CD4-positive, alpha-beta T cell treated with Interleukin-12 subunit alpha and Interleukin-12 subunit beta, for 1 hour (primary cell): Measurements from ENCODE around the gene CCDC141.

ENCODE experiments used
- DNase-seq: peaks from one replicate; pipeline ENCODE4 v3.0.0-alpha.2; 2020

Gene CCDC141

DNA sequence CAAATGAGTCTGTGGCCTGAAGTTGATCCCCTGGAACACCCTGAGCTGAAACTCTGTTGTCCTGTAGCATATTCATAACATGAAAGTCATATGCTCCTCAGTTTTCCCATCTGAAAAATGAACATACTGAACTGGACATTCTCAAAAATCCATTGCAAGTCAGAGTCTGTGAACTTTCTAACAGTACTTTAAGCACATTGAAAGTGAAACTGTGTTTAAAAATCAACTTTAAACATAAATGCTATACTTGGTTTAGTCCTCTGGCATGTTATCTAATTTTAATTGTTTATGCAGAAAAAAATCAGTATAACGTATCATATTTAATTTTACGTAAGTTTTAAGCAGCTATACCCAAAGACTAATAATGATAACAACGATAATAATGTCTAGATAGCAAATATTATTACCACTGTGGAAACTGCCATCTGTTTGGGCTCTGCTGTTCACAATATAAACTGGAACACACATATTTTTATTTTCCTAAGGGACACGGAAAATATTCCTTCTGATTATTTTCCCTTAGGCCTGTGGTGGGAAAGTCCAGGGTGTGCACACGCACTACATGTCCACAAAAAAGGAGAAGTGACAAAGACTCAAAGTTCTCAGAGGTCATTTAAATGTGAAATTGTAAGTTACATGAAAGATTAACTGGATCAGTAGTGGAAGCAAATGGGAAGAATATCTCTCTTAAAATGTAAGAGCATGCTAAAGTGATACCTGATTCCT, 186.6 kb downstream of the CCDC141 start:
- DNase-seq: no peak

DNA sequence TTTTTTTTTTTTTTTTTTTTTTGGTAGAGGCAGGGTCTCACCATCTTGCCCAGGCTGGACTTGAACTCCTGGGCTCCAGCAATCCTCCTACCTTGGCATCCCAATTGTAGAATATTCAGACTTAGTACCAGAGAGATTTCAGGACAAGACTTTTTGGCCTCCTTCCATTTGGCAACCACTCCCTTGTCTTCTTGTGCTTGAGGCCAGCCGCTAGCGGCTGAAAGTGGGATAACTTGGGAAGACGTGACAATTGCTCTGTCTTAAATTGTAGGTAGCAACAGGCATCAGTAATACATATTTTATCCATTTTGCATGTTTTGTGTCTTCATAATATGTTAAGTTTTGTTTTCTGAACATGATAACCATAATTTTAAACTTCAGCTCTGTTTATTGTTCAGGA, 189.4 kb downstream of the CCDC141 start:
- DNase-seq: no peak

DNA sequence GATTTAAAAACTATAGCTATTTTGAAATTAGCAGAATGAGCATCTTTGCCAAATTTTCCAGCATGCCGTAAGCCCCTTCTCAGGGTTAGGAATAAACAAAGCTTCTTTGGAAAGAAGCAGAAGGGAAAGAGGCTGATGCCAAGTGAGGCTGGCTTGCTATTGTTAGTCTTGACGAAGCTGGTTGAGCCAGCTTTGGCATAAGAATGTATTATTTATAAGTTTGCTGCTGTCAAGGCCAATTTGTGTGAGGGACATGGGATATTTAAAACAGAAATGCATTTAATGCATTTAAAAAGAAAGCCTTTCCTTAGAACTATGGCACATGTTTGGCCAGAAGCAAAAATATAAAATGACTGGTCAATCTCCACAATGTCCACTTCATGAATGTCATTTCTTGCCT, 190.2 kb downstream of the CCDC141 start:
- DNase-seq: no peak

DNA sequence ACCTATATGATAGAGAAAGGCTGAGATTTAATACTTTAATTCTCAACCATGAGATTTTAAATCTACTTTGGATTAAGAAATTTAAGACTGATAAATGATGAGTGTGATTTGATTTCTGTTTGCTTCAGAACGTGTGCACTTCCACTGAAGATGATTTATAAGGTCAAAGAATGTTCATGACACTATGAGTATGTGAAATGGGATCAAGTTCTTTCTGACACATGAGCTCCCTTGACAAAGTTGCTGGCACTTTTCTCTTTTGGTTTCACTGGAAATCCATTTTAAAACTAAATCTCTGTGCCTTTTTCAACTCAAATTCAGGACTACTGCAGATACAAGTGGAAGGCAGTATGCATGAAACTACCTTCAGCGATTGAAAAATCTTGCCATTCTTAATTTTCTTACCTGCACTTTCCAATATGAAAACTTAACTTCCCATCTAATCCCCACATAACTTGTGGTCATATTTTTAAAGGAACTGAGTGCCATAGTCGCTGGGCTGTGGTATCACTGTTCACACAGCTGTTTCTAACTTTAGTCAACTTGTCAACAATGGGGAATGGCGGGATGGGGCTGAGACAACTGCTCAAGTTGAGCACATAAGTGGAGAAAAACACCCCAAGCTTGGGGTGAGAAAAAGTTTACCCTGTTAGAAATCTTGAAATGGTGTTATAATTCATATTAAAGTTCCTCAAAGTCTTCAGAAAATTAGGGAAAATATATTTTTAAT, 190.9 kb downstream of the CCDC141 start:
- DNase-seq: no peak

DNA sequence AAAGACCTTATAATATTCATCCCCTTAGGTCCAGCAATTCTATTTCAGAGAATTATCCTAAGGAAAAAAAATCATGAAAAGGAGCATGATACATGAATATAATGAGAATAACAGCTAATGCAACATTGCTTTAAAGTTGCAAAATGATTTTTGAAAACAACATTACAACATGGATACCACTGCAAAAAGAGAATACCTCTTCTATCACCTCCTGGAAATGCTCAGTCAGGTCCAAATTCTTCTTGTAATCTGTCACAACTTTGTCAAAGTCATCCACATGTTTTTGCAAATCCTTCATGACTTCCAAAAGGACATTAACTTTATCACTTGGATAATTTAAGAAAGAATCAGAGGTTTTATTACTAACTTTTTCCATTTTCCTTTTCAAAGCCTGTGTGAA, 194.8 kb downstream of the CCDC141 start:
- no peak for DNase-seq

DNA sequence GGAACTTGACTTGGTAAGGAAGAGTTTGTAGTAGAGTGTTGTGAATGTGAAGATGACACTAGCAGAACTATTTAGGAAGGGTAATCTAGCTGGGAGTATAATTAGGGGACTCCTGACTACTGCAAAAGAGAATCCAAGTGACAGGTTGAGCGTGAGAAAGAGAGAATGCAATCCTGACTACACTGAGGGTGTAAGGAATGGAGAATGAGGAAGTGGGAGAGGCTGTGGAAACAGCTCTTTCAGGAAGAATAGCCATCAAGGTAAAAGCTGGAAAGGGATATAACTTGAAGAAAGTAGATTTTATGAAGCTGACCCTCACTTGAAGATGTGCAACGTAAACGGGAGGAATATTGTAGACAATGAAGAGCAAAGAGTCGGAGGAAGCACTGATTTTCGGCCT, 201.6 kb downstream of the CCDC141 start:
- DNase-seq: no peak

DNA sequence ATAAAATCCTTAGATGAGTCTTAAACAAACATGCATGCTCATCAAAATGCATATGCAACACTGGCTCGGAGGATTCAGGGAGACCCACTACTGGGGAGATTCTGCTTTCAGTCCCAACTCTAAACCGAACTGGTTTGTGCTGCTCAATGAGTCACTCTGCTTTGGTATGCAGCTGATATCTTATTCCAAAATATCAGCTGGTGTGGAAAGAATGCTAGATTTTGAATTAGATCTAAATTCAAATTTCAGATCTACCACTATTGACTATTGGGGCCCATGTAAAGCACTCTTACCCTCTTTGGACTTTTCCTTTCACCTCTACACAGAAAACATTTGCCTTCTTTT, 203.5 kb downstream of the CCDC141 start:
- no peak for DNase-seq

DNA sequence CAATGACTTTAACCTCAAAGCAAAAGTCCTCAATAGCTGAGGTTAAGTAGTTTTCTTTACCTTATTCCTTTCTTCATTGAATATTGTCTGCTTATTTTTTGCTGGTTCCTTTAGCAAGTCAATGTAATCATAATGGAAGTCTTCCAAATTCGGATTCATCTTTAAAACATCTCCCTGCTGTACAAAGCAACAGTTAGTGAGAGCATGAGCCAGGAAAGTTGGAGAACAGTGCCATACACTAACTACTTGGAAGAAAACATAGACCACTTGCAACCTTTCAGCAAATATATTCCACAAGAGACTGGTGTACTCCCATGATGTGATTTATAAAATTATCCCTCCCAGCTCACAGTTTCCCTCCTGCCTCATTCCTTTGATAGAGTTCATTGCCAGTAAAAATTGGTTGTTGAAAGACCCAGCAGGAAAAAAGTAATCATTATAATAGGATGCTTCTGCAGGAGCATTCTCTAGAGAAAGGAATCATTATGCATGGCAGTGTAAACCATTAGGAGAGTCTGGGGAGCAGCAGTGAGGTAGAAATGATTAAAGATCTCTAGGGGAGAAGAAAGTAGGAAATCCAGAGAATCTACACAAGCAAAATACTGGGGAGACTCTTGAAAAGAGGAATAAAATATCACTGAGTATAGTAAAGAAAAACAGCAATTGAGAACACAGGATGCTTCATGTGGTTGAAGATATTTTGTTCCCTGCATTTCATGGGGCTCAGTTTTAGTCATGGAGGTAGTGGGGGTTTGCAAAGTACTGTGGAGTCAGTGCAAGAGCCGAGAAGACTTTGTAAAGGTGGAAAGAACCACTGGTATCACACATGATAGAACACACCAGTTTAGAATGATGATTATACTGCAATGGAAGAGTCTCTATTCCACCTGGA, 204.1 kb downstream of the CCDC141 start:
- DNase-seq: no peak

DNA sequence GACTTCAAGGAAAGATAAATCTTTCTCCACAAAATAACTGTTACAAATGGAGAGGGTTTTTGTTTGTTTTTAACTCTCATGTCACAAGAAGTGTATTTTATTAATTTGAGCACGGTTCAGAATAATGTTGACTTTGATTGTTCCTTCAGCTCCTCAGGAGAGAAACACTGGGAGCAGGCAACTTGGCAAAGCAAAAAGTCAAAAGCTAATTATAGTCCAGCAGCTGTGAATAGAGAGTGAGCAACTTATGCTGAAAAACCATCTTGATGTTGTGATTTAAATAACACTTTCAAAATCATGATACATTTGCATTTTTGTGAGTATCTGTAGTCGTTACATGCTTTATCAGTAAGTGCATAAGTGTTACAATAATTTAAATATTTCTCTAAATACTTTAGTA, 205.2 kb downstream of the CCDC141 start:
- DNase-seq: no peak

DNA sequence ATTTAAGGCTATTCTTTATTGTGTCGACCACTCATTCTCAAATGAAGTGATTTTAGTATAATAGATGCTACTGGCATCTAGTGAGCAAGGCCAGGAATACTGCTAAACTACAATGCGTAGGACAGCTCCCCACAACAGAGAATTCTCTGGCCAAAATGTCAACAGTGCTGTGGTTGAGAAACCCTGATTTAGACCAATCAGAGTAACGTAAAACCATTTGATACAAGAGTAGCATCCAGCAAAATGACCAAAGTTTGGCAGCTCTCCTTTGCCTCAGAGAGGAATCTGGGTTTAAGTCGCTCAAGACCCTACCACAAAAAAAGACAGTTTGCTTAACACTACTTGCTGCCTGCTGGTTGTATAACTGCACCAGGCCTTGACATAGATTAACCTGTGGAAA, 205.7 kb downstream of the CCDC141 start:
- DNase-seq: no peak

DNA sequence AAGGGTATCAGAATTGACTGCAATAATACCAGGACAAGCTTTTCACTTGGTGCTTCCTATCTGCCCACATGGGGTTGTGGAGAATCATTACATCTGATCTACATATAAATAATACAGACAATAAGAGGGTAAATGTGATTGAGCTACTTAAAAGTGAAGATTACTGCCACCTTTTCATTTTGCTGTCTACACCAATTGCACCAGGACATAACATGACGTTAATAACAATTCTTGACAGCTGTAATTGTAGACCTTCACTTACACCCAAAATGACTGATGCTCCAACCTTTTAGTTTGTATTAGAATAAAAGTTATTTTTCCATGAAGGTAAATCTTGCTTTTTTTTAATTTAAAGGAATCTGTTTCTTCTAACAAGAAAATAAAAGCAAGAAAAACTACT, 206.2 kb downstream of the CCDC141 start:
- DNase-seq: no peak

DNA sequence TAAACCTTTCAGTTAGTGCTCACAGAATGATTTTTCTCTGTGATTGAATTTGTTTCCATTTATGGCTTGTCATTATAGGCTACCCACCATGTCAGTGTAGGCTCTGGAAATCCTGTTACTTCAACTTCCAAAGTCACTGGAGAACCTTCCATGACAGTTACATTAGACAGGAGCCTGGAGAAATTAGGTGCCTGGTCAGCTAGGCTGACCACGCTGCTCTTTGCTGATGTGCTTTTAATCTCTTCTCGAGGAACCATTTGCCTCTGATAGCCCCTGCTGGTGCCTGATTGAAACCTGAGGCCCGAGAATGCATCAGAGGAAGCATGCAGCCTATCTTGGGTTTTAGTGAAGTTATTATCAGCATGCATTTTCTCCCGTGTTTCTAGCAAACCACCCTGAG, 213.1 kb downstream of the CCDC141 start:
- no peak for DNase-seq

DNA sequence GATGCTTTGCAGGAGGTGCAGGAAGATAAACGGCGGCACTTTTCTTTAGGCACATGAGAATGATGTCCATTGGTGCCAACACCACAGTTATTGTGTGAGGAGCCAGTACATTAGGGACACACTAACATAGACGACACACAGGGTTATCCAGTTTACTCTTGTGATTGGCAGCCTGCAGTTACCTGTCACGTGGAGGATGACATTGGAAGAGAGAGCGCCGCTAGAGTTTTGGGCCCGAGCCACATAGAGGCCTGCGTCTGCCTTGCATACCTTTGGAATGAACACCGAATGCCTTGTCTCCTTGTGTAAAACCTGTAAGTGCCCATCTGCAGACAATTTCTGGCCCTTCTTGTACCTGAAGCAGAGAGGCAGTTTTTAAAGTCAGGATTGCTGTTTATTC, 215.9 kb downstream of the CCDC141 start:
- DNase-seq: no peak

DNA sequence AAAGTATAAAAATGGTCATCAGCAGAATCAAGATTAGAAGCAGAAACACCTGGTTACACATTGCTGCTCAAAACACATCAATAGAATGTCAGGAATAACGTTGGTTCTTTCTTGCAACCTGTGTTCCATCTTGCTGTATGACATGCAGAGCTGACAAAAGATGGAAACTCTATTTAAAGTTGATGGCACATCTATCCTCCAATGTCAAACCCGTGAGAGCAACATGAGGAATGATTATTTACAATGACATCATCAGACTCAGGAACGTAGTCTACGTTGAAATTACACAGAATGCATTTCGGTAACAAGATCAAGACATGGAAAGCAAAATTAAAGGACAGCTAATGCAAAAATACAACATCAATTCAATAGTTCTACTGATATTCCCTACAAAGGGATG, 216.6 kb downstream of the CCDC141 start:
- DNase-seq: no peak

DNA sequence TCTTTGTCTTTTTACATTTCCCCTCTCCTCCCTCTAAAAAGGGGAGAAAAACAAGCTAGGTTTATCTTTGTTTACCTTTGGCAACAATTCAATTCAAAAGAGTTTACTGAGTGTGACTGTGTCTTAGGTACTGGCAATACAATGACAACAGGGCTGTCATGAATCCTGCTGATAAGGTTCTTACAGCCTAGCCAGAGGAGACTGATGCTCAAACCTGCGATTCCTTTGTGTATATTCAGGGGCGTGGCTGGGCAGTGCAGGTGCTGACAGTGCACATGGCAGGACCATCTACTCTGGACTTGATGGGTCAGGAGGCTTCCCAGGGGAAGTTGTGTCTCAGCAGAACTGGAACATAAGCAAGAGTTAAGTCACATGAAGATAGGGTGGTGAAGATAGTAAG, 219.5 kb downstream of the CCDC141 start:
- DNase-seq: no peak

DNA sequence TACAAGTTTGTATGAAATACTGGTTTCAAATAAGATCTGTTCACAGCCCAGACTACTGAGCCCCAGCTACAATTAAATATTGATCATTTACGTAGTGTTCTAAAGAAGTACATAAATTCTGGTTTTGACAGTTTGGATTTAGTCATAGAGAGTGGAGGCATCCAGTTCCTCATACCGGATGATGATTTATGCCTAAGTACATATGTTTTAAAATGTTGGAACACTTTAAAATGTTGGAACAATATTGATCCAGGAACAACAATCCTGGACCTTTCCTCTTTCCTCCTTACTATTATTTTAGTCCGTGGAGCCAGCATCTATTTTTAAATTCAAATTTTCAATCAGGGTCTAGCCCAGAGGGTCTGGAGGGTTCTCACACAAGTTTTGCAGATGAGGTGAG, 220.0 kb downstream of the CCDC141 start:
- DNase-seq: no peak

DNA sequence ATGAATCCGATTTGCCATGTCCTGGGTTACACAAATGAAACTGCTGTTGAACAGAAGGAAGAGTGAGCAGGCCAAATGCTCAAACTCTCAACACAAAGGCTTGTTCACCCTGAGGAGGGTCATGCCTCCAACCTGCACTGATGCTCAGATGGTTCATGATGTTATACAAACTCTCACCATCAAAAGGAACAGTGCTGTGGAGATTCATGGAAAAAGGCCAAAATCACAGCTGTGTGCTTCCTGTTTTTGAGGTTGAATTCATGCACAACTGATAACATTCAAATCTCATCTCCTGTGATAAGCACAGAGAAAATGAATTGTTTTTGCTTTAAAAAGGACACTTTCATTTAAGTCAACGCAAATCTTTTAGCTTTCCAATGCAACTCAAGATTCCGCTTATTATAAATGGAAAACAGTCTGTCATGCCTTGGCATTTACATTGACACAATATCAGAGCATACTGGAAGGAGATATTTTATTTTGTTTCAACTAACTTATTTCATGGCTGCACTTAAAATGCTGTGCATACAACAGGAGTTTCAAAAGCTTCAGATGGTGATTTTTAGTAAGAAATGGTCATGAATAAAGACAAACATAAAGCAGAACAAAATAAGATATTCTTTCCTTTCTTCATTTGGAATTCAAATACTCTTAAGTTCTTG, 220.5 kb downstream of the CCDC141 start:
- DNase-seq: no peak

DNA sequence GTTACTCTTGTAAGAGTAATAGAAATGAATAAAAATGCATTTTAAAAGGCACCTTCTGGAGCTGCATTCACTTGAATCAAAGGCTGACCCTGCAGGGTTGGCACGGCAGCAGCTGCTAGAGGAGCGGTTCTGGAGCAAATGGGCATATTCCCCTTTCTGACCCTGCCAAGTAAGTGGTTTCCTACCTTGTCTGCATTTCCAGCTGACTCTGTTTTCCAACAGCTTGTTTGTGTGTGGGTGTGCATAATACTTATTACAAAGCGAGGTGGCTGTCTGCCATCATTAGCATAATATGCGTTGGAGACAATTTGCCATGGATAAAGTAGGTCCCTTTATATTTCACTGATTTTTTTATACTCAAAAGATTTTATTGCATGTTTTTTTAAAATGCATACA, 221.5 kb downstream of the CCDC141 start:
- DNase-seq: no peak

DNA sequence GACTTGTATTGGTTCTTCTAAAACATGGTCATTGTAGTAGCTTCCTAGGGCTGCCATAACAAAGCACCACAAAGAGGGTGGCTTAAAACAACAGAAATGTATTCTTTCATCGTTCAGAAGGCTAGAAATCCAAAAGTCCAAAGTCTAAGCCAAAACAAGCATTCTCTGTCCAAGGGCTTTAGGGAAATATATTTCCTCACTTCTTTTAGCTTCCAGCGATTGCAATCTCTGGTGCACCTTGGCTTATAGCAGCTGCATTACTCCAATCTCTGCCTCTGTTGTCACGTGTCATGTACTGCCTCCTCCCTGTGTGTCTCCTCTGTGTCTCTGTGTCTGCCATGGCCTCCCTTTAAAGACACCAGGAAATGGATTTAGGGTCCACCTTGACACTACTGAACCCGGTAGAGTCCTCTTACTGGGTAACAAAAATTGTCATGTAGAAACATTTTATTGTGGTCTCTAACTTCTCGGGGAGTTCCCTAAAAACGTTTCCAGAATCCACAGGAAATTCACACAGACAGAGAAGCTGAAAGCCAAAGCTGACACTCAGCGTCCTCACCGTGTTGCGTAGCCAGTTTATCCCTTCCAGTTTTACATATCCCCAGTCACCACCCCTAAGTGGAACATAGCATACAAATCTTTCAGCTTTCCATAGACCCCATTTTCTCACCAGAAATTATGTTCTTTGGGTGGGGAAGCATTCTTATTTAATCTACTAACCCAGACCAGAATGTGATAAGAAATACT, 222.0 kb downstream of the CCDC141 start:
- DNase-seq: no peak

DNA sequence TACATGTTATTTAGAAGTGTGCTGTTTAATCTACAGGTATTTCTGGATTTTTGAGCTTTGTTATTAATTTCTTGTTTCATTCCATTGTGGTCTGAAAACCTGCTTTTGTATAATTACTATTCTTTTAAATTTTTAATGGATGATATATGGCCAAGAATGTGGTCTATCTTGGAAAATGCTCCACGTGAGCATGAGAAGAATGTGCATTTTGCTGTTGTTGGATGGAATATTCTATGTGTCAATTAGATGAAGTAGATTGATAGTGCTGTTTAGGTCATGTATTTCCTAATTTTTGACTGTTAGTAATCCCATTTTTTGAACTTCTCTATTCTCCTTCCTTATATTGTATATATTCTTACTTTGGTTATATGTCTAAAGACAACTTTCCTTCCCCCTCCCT, 222.8 kb downstream of the CCDC141 start:
- DNase-seq: no peak

DNA sequence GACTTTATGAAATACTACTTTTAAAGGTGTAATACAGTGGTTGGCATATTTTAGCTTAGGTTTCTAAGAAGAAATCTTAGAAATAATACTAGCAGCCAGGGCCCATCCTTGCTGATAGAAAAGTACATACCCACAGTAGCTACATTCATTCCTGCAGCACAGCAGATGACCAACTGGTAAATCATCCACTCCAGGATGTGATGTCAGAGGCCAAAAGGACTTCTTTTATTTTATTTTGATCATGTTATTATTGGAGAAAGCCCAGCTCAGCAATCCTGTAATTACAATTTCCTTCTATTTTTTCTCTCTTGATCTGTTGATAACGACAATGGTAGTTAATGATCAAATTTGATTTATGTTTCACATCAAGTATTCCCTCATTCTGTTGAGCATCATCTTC, 224.8 kb downstream of the CCDC141 start:
- DNase-seq: no peak

DNA sequence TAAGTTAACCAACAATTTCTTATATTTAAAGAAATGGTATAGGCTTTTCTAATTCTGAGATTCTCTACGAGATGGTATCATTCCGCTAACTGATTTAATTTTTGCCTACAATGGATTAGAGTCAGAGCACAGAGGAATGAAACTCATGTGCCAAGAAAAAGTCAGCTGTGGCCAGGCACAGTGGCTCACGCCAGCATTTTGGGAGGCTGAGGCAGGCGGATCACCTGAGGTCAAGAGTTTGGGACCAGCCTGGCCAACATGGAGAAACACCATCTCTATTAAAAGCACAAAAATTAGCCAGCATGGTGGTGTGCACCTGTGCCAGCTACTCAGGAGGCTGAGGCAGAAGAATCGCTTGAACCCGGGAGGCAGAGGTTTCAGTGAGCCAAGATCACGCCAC, 225.8 kb downstream of the CCDC141 start:
- no peak for DNase-seq

DNA sequence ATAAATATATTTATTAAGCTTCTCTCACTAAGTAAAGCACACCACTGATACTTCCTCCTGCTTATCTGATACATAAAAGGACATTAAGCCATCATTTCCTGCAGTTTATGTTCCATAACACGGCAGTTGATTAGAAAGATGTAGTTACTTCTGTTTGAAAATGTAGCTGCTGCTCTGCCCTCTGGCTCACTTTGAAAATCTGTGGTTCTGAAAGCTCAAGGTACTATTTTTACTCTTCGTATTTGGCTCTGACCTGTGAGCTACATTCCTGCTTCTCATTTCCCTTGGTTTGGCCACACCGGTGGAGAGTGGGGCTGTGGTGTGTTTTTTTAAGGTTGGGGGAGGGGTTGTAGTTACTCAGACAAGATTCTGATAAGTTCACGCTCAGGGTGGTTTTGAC, 229.9 kb downstream of the CCDC141 start:
- peak; percentile 14 for DNase-seq
